GM18498 (cell line): Measurements from ENCODE around the gene BABAM2.

Source experiments
- ATAC-seq: cut with Tn5 transposase; IDR thresholded peaks from one replicate; pipeline ENCODE4 v1.9.1; 2021; ENCODE audit warnings: mild to moderate bottlenecking, moderate library complexity; ENCODE audit not compliant: unreplicated experiment

BABAM2 gene

GRCh38 chr2:28055325-28055970 is 164.9 kb downstream of the BABAM2 start:
- ATAC-seq, result no peak

- ATAC-seq, result no peak
Measured at GRCh38 chr2:28058791-28059190, 168.3 kb downstream of the BABAM2 start.

GRCh38 chr2:28062867-28063266 is 172.3 kb downstream of the BABAM2 start:
- ATAC-seq, result no peak

GRCh38 chr2:28063492-28063962 is 173.0 kb downstream of the BABAM2 start:
- no peak for ATAC-seq

GRCh38 chr2:28067602-28068001 is 177.1 kb downstream of the BABAM2 start:
- no peak for ATAC-seq

GRCh38 chr2:28068088-28068487 is 177.6 kb downstream of the BABAM2 start:
- no peak for ATAC-seq

GRCh38 chr2:28068527-28068926 is 178.0 kb downstream of the BABAM2 start:
- ATAC-seq, result no peak

GRCh38 chr2:28071221-28071620 is 180.7 kb downstream of the BABAM2 start:
- ATAC-seq, result no peak

GRCh38 chr2:28074137-28074536 is 183.6 kb downstream of the BABAM2 start:
- no peak for ATAC-seq

- ATAC-seq, result no peak
Measured at GRCh38 chr2:28080911-28081310, 190.4 kb downstream of the BABAM2 start.

- no peak for ATAC-seq
Measured at GRCh38 chr2:28082131-28082530, 191.6 kb downstream of the BABAM2 start.

- no peak for ATAC-seq
Measured at GRCh38 chr2:28083476-28083875, 192.9 kb downstream of the BABAM2 start.

- no peak for ATAC-seq
Measured at GRCh38 chr2:28084564-28084963, 194.0 kb downstream of the BABAM2 start.

GRCh38 chr2:28085201-28085600 is 194.7 kb downstream of the BABAM2 start:
- no peak for ATAC-seq

GRCh38 chr2:28086611-28087010 is 196.1 kb downstream of the BABAM2 start:
- no peak for ATAC-seq

GRCh38 chr2:28088970-28089369 is 198.4 kb downstream of the BABAM2 start:
- no peak for ATAC-seq

GRCh38 chr2:28089486-28089885 is 199.0 kb downstream of the BABAM2 start:
- ATAC-seq, result no peak

GRCh38 chr2:28093308-28093707 is 202.8 kb downstream of the BABAM2 start:
- ATAC-seq, result no peak

- no peak for ATAC-seq
Measured at GRCh38 chr2:28093768-28094167, 203.2 kb downstream of the BABAM2 start.

- no peak for ATAC-seq
Measured at GRCh38 chr2:28094739-28095138, 204.2 kb downstream of the BABAM2 start.

- no peak for ATAC-seq
Measured at GRCh38 chr2:28095622-28096021, 205.1 kb downstream of the BABAM2 start.

- ATAC-seq, result no peak
Measured at GRCh38 chr2:28096421-28096820, 205.9 kb downstream of the BABAM2 start.
